Measurements from ENCODE around the gene OVAAL. TPM values are rescaled to one million over a fixed set of nuclear protein-coding genes. Genes with fewer than 3 reads are reported as not detected.

OVAAL gene
- polyA plus RNA-seq (2012; ENCODE audit: insufficient read length, low read depth): not detected

DNA sequence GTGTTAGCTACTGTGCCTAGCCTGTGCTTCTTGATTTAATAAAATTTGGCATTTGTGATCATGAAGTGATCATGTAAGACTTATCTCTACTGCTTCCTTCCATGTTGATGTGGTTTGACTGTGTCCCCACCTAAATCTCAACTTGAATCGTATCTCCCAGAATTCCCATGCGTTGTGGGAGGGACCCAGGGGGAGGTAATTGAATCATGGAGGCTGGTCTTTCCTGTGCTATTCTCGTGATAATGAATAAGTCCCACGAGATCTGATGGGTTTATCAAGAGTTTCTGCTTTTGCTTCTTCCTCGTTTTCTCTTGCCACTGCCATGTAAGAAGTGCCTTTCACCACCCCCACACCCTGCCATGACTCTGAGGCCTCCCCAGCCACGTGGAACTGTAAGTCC, at the start of gene OVAAL:
Gene OVAAL (plus strand): TSS at position 301 of the 400 bp plus-strand sequence.
- TF ChIP-seq TAF1 (IDR thresholded peaks at IDR 0.05; ENCODE audit: borderline replicate concordance, insufficient read depth, low read length) (no peak), FOXP2 (optimal IDR thresholded peaks at IDR 0.05; ENCODE audit: borderline replicate concordance, extremely low read depth, extremely low read length, insufficient read depth) (no peak), SIN3A (IDR thresholded peaks at IDR 0.05; ENCODE audit: borderline replicate concordance, insufficient read depth, low read length) (no peak), POLR2AphosphoS5 (IDR thresholded peaks at IDR 0.05; ENCODE audit: low read depth, low read length) (no peak)
- TF ChIP-seq, protein P1, sequence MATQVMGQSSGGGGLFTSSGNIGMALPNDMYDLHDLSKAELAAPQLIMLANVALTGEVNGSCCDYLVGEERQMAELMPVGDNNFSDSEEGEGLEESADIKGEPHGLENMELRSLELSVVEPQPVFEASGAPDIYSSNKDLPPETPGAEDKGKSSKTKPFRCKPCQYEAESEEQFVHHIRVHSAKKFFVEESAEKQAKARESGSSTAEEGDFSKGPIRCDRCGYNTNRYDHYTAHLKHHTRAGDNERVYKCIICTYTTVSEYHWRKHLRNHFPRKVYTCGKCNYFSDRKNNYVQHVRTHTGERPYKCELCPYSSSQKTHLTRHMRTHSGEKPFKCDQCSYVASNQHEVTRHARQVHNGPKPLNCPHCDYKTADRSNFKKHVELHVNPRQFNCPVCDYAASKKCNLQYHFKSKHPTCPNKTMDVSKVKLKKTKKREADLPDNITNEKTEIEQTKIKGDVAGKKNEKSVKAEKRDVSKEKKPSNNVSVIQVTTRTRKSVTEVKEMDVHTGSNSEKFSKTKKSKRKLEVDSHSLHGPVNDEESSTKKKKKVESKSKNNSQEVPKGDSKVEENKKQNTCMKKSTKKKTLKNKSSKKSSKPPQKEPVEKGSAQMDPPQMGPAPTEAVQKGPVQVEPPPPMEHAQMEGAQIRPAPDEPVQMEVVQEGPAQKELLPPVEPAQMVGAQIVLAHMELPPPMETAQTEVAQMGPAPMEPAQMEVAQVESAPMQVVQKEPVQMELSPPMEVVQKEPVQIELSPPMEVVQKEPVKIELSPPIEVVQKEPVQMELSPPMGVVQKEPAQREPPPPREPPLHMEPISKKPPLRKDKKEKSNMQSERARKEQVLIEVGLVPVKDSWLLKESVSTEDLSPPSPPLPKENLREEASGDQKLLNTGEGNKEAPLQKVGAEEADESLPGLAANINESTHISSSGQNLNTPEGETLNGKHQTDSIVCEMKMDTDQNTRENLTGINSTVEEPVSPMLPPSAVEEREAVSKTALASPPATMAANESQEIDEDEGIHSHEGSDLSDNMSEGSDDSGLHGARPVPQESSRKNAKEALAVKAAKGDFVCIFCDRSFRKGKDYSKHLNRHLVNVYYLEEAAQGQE (IDR thresholded peaks at IDR 0.05; ENCODE audit: insufficient read depth in 1 of 2, low read depth in 2 of 2, low read length in 2 of 2): no peak

DNA sequence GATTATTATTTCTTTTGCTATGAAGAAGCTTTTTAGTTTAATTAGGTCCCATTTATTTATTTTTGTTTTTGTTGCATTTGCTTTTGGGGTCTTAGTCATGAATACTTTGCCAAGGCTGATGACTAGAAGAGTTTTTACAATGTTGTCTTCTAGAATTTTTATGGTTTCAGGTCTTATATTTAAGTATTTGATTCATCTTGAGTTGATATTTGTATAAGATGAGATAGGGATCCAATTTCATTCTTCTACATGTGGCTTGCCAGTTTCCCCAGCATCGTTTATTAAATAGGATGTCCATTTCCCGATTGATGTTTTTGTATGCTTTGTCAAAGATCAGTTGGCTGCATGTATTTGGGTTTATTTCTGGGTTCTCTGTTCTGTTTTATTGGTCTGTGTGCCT, 47.9 kb upstream of the OVAAL start:
- no peak for TF ChIP-seq TAF1 (IDR thresholded peaks at IDR 0.05; ENCODE audit: borderline replicate concordance, insufficient read depth, low read length)
- TF ChIP-seq SIN3A (IDR thresholded peaks at IDR 0.05; ENCODE audit: borderline replicate concordance, insufficient read depth, low read length): no peak
- TF ChIP-seq FOXP2 (optimal IDR thresholded peaks at IDR 0.05; ENCODE audit: borderline replicate concordance, extremely low read depth, extremely low read length, insufficient read depth): no peak
- TF ChIP-seq POLR2AphosphoS5 (IDR thresholded peaks at IDR 0.05; ENCODE audit: low read depth, low read length): no peak
- TF ChIP-seq, protein P1 (IDR thresholded peaks at IDR 0.05; ENCODE audit: insufficient read depth in 1 of 2, low read depth in 2 of 2, low read length in 2 of 2): no peak

DNA sequence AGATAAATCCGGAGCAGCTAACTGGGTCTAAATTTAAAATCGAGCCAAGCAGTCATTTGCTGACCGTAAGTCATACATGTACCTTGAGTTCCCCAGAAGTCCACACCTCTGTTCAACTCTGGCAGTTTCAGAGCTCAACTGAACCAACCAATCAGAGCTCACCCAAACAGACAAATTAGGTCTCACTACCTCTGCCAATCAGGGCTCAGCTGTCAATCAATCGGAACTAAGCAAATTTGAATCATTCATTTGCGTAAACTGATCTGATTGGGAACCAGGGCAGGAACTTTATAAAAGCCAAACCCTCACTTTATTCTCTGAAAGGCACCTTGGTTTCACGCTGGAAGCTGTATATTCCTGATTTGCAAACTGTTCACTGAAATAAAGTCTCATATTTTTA, 45.2 kb upstream of the OVAAL start:
- TF ChIP-seq, protein P1 (IDR thresholded peaks at IDR 0.05; ENCODE audit: insufficient read depth in 1 of 2, low read depth in 2 of 2, low read length in 2 of 2): no peak
- no peak for TF ChIP-seq SIN3A (IDR thresholded peaks at IDR 0.05; ENCODE audit: borderline replicate concordance, insufficient read depth, low read length)
- TF ChIP-seq POLR2AphosphoS5 (IDR thresholded peaks at IDR 0.05; ENCODE audit: low read depth, low read length): no peak
- TF ChIP-seq TAF1 (IDR thresholded peaks at IDR 0.05; ENCODE audit: borderline replicate concordance, insufficient read depth, low read length): no peak
- TF ChIP-seq FOXP2 (optimal IDR thresholded peaks at IDR 0.05; ENCODE audit: borderline replicate concordance, extremely low read depth, extremely low read length, insufficient read depth): no peak

DNA sequence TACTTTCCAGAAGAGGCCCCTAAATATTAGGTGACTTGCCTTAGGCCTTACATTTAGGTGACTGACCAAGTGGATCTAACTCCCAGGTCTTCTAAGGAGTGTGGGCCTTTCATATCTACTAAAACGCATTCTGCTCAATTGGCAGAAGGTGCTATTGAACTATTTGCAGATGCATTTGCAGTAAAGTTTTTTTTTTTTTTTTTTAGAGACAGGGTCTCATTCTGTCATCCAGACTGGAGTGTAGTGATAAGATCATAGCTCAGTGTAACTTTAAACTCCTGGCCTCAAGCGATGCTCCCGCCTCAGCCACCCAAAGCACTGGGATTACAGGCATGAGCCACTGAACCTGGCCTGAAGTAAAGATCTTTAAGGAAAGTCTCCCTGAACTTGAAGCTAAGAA, 43.4 kb upstream of the OVAAL start:
- TF ChIP-seq FOXP2 (optimal IDR thresholded peaks at IDR 0.05; ENCODE audit: borderline replicate concordance, extremely low read depth, extremely low read length, insufficient read depth) (no peak), SIN3A (IDR thresholded peaks at IDR 0.05; ENCODE audit: borderline replicate concordance, insufficient read depth, low read length) (no peak), TAF1 (IDR thresholded peaks at IDR 0.05; ENCODE audit: borderline replicate concordance, insufficient read depth, low read length) (no peak), POLR2AphosphoS5 (IDR thresholded peaks at IDR 0.05; ENCODE audit: low read depth, low read length) (no peak)
- TF ChIP-seq, protein P1 (IDR thresholded peaks at IDR 0.05; ENCODE audit: insufficient read depth in 1 of 2, low read depth in 2 of 2, low read length in 2 of 2): no peak
